ENCODE measurements around the gene TSR1.

GRCh38 chr17:2365132-2365531, 28.9 kb upstream of the TSR1 start:
- TF ChIP-seq CTCF (IDR thresholded peaks at IDR 0.05), result no peak
- no peak for TF ChIP-seq POLR2A (IDR thresholded peaks at IDR 0.05)
- TF ChIP-seq EP300 (IDR thresholded peaks at IDR 0.05), result no peak

Data from ovary (tissue), 3 donors.